ENCODE measurements around the gene ZC3H12D.

The ZC3H12D gene

GRCh38 chr6:149443411-149444181 lies 41.2 kb downstream of the ZC3H12D start:
- no peak for DNase-seq (ENCODE audit: low read depth in 2 of 2)

- DNase-seq (ENCODE audit: low read depth in 2 of 2): no peak
Measured at GRCh38 chr6:149441740-149442139, 43.1 kb downstream of the ZC3H12D start.

- no peak for DNase-seq (ENCODE audit: low read depth in 2 of 2)
Measured at GRCh38 chr6:149440735-149441671, 43.8 kb downstream of the ZC3H12D start.

GRCh38 chr6:149439626-149440025 lies 45.2 kb downstream of the ZC3H12D start:
- no peak for DNase-seq (ENCODE audit: low read depth in 2 of 2)

GRCh38 chr6:149438855-149439254 lies 46.0 kb downstream of the ZC3H12D start:
- no peak for DNase-seq (ENCODE audit: low read depth in 2 of 2)

GRCh38 chr6:149437212-149437611 lies 47.6 kb downstream of the ZC3H12D start:
- no peak for DNase-seq (ENCODE audit: low read depth in 2 of 2)

GRCh38 chr6:149436647-149437046 lies 48.2 kb downstream of the ZC3H12D start:
- no peak for DNase-seq (ENCODE audit: low read depth in 2 of 2)

GRCh38 chr6:149435919-149436586 lies 48.8 kb downstream of the ZC3H12D start:
- DNase-seq (ENCODE audit: low read depth in 2 of 2): no peak

GRCh38 chr6:149433881-149434280 lies 50.9 kb downstream of the ZC3H12D start:
- no peak for DNase-seq (ENCODE audit: low read depth in 2 of 2)

GRCh38 chr6:149433405-149433804 lies 51.4 kb downstream of the ZC3H12D start:
- no peak for DNase-seq (ENCODE audit: low read depth in 2 of 2)

- DNase-seq (ENCODE audit: low read depth in 2 of 2): peak; percentile 93 to 96
Measured at GRCh38 chr6:149431905-149432775, 52.7 kb downstream of the ZC3H12D start.

- DNase-seq (ENCODE audit: low read depth in 2 of 2): no peak
Measured at GRCh38 chr6:149429427-149430360, 55.1 kb downstream of the ZC3H12D start.

GRCh38 chr6:149428606-149429005 lies 56.2 kb downstream of the ZC3H12D start:
- DNase-seq (ENCODE audit: low read depth in 2 of 2): no peak

- no peak for DNase-seq (ENCODE audit: low read depth in 2 of 2)
Measured at GRCh38 chr6:149425754-149426153, 59.1 kb downstream of the ZC3H12D start.

- no peak for DNase-seq (ENCODE audit: low read depth in 2 of 2)
Measured at GRCh38 chr6:149425224-149425623, 59.6 kb downstream of the ZC3H12D start.

GRCh38 chr6:149423964-149424440 lies 60.8 kb downstream of the ZC3H12D start:
- DNase-seq (ENCODE audit: low read depth in 2 of 2): no peak

GRCh38 chr6:149422581-149422980 lies 62.2 kb downstream of the ZC3H12D start:
- DNase-seq (ENCODE audit: low read depth in 2 of 2): no peak

GRCh38 chr6:149421132-149421531 lies 63.7 kb downstream of the ZC3H12D start:
- no peak for DNase-seq (ENCODE audit: low read depth in 2 of 2)

GRCh38 chr6:149419696-149420404 lies 65.0 kb downstream of the ZC3H12D start:
- DNase-seq (ENCODE audit: low read depth in 2 of 2): no peak

All from activated CD4-positive, alpha-beta T cell treated with anti-CD3 and anti-CD28 coated beads for 24 hours (primary cell).